Astrocyte of the spinal cord (primary cell): Measurements from ENCODE around the gene SLC22A23.

Experiments used
- DNase-seq: peaks from one replicate; pipeline ENCODE4 v3.0.0; 2011; ENCODE audit warnings: low read depth, low spot score
- H3K4me3 ChIP-seq: 2 replicates; pipeline ENCODE4 v1.5.1; 2011; ENCODE audit warnings: low read depth, mild to moderate bottlenecking, low read length, moderate library complexity
- CTCF ChIP-seq: IDR thresholded peaks from 2 replicates; pipeline ENCODE4 v1.5.1; 2012; ENCODE audit warnings: low read depth, mild to moderate bottlenecking, low read length, inconsistent platforms
- in situ Hi-C: cut with HindIII; loops from 2 replicates; pipeline ENCODE4 v1.10.0; 2017; ENCODE audit warnings: low sequenced_read_pairs

The SLC22A23 gene

GRCh38 chr6:3292431-3293197 lies 164.2 kb downstream of the SLC22A23 start:
- DNase-seq = no peak
- TF ChIP-seq CTCF = no peak
- no peak overlapping the region for H3K4me3 ChIP-seq
- in situ Hi-C loops = loop anchor here (25.0 kb wide), 1 partner anchor 420 kb away; no protein-coding TSS in a partner anchor

DNA sequence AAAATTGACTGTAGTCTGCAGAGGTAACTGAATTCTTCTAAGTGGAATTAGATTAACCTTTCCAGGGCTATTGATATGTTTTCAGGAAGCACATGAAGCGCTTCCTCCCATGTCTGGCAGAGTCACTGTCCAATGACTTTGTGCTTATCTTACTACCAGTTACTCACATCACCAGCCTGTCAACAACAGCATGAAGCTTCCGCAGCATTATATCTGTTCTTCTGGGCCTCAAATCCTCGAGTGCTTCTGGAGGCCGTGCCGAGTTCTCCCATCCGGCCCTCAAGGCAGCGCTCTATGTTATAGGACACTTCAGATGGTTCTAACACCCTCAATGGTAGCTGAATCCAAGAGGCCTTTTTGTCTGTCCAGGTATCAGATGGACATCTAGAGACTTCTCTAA lies 164.9 kb downstream of the SLC22A23 start:
- in situ Hi-C loops = loop anchor here (25.0 kb wide), 1 partner anchor 420 kb away; no protein-coding TSS in a partner anchor
- H3K4me3 ChIP-seq = no peak overlapping the region
- no peak for TF ChIP-seq CTCF
- no peak for DNase-seq

DNA sequence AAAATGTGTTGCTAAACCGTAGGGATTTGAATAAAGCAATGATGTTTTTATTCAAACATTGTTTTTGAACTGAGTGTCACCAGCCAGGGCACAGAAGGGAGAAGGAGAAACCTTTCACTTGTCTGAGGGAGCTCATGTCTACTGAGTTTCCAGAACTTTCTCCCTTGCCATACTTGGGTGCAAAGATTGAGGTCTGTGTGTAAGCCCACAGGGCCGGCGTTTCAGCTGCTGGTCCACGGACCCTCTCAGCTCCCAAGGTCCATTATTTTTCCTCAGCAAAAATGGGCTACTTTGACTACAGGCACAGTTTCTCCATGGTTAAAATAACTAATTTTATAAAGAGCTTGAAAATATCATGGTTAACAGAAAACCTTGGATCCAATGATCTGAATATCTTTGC lies 165.5 kb downstream of the SLC22A23 start:
- H3K4me3 ChIP-seq = no peak overlapping the region
- in situ Hi-C loops = loop anchor here (25.0 kb wide), 1 partner anchor 421 kb away; no protein-coding TSS in a partner anchor
- TF ChIP-seq CTCF = no peak
- no peak for DNase-seq

- DNase-seq = no peak
- no peak for TF ChIP-seq CTCF
- no peak overlapping the region for H3K4me3 ChIP-seq
- in situ Hi-C loops = loop anchor here (25.0 kb wide), 1 partner anchor 421 kb away; no protein-coding TSS in a partner anchor
These were observed 166.0 kb downstream of the SLC22A23 start for GRCh38 chr6:3290931-3291211.

DNA sequence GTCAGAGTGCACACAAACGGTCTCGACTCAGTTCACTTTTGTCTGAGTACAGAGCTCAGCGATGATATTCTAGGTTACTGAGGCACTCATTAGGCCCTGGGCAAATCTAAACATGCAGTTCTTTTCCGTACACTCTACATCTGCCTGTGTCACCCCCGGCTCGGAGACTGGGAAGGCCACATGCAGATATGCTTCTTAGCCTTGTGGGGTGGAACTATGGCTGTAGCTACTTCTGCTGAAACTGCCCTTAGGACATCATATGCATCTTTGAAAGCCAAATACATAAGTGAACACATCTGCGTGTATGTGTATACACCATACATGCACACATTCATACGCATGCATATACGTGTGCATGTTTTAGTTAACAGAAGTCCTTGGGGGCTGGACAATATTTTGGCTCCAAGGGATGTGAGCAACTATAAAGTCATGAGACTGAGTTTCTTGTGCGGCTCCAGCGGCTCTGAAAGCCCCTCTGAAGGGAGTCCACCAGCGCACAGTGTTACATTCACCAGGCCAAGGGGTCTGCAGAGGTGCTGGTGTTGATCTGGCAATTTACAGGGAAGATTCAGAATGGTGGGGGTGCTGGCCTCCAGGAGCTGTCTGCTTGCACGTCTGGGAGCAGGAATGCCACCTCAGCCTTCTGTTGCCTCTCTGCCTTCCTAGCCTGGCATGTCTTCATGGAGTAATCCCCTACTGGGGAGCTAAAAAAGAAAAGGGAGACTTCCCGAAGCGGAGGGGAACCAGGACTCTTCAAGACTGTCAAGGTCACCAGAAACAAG lies 166.5 kb downstream of the SLC22A23 start:
- no peak overlapping the region for H3K4me3 ChIP-seq
- TF ChIP-seq CTCF = no peak
- no peak for DNase-seq
- in situ Hi-C loops = loop anchor here (25.0 kb wide), 1 partner anchor 422 kb away; no protein-coding TSS in a partner anchor

DNA sequence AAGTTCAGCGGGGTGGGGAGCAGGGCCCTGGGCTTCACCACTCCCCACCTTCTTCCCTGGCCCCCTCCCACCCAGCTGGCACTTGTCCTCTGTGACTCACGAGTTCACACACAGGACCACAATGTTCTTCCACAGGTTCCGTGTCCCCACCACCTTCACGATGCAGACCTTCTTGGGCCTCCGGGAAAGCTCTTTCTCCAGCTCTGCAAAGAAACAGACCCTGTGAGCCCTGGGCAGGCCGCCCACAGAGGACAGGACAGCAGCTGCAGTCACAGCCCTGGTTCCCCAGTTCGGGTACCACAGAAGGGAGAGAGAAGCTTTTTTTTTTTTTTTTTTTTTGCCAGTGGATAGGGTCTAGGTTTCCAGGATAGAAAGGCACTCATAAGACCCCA lies 167.2 kb downstream of the SLC22A23 start:
- no peak for TF ChIP-seq CTCF
- no peak for DNase-seq
- in situ Hi-C loops = loop anchor here (25.0 kb wide), 1 partner anchor 423 kb away; no protein-coding TSS in a partner anchor
- no peak overlapping the region for H3K4me3 ChIP-seq
